NCI-H1092 treated with DMSO at 0.1 percent for 48 hours (cell line): ENCODE results near the gene OTOP3.
A peak's percentile ranks its signal among the peaks of the same experiment; 100 is the strongest.

Experiments used
- DNase-seq: peaks from one replicate; lab custom pipeline; 2025; lab: John Stamatoyannopoulos, UW

OTOP3 gene

GRCh38 chr17:74941128-74941725 is 5.5 kb downstream of the OTOP3 start:
- DNase-seq: no peak

GRCh38 chr17:74943808-74944522 is 8.3 kb downstream of the OTOP3 start:
- no peak for DNase-seq

GRCh38 chr17:74945543-74945942 is 9.8 kb downstream of the OTOP3 start:
- no peak for DNase-seq

- DNase-seq: no peak
Measured at GRCh38 chr17:74946641-74947040, 10.9 kb downstream of the OTOP3 start.

GRCh38 chr17:74947041-74947754 is 11.5 kb downstream of the OTOP3 start:
- no peak for DNase-seq

- DNase-seq: no peak
Measured at GRCh38 chr17:74949455-74950115, 13.9 kb downstream of the OTOP3 start.

GRCh38 chr17:74950207-74950606 is 14.5 kb downstream of the OTOP3 start:
- peak; percentile 6 for DNase-seq

GRCh38 chr17:74951065-74951464 is 15.4 kb downstream of the OTOP3 start:
- DNase-seq: no peak

- no peak for DNase-seq
Measured at GRCh38 chr17:74951680-74952421, 16.2 kb downstream of the OTOP3 start.

- DNase-seq: no peak
Measured at GRCh38 chr17:74952431-74953133, 16.9 kb downstream of the OTOP3 start.

- DNase-seq: no peak
Measured at GRCh38 chr17:74953134-74953687, 17.5 kb downstream of the OTOP3 start.

- DNase-seq: no peak
Measured at GRCh38 chr17:74954115-74954514, 18.4 kb downstream of the OTOP3 start.

GRCh38 chr17:74954665-74955421 is 19.1 kb downstream of the OTOP3 start:
- no peak for DNase-seq

GRCh38 chr17:74956093-74956492 is 20.4 kb downstream of the OTOP3 start:
- DNase-seq: no peak

GRCh38 chr17:74957935-74958740 is 22.4 kb downstream of the OTOP3 start:
- peak; percentile 41 for DNase-seq

- DNase-seq: no peak
Measured at GRCh38 chr17:74959826-74960515, 24.3 kb downstream of the OTOP3 start.

GRCh38 chr17:74960570-74961342 is 25.1 kb downstream of the OTOP3 start:
- no peak for DNase-seq
